GM19099 (cell line): ENCODE data around the gene DPY19L1.

ENCODE experiments used
- POLR2A ChIP-seq: IDR thresholded peaks from 3 replicates; pipeline ENCODE4 v1.6.1; 2011; ENCODE audit warnings: low read depth; ENCODE audit not compliant: insufficient read length; ENCODE audit errors: extremely low read depth

DPY19L1 gene

GRCh38 chr7:35015346-35015859 is 21.9 kb downstream of the DPY19L1 start:
- TF ChIP-seq POLR2A: no peak

GRCh38 chr7:35012160-35012559 is 25.1 kb downstream of the DPY19L1 start:
- no peak for TF ChIP-seq POLR2A

GRCh38 chr7:35011085-35011484 is 26.2 kb downstream of the DPY19L1 start:
- TF ChIP-seq POLR2A: no peak

GRCh38 chr7:35007768-35008167 is 29.5 kb downstream of the DPY19L1 start:
- no peak for TF ChIP-seq POLR2A

GRCh38 chr7:35004531-35005095 is 32.7 kb downstream of the DPY19L1 start:
- no peak for TF ChIP-seq POLR2A

- no peak for TF ChIP-seq POLR2A
Observed at GRCh38 chr7:35003679-35004303, 33.5 kb downstream of the DPY19L1 start.

- no peak for TF ChIP-seq POLR2A
Observed at GRCh38 chr7:34995757-34996156, 41.5 kb downstream of the DPY19L1 start.

- no peak for TF ChIP-seq POLR2A
Observed at GRCh38 chr7:34991938-34992840, 45.1 kb downstream of the DPY19L1 start.

GRCh38 chr7:34982371-34983019 is 54.8 kb downstream of the DPY19L1 start:
- no peak for TF ChIP-seq POLR2A

- no peak for TF ChIP-seq POLR2A
Observed at GRCh38 chr7:34973400-34973760, 63.9 kb downstream of the DPY19L1 start.

- TF ChIP-seq POLR2A: no peak
Observed at GRCh38 chr7:34958021-34958420, 79.3 kb downstream of the DPY19L1 start.

GRCh38 chr7:34952822-34953221 is 84.5 kb downstream of the DPY19L1 start:
- TF ChIP-seq POLR2A: no peak

GRCh38 chr7:34949361-34949760 is 87.9 kb downstream of the DPY19L1 start:
- TF ChIP-seq POLR2A: no peak

- no peak for TF ChIP-seq POLR2A
Observed at GRCh38 chr7:34946486-34946885, 90.8 kb downstream of the DPY19L1 start.

- TF ChIP-seq POLR2A: no peak
Observed at GRCh38 chr7:34939175-34939574, 98.1 kb downstream of the DPY19L1 start.
